ENCODE measurements around the gene CRABP1. TPM values are rescaled to one million over a fixed set of nuclear protein-coding genes. Genes with fewer than 3 reads are reported as not detected.

Gene CRABP1
- total RNA-seq, 2 experiments from 2014 or later: 0.36 TPM; not detected in 1

DNA sequence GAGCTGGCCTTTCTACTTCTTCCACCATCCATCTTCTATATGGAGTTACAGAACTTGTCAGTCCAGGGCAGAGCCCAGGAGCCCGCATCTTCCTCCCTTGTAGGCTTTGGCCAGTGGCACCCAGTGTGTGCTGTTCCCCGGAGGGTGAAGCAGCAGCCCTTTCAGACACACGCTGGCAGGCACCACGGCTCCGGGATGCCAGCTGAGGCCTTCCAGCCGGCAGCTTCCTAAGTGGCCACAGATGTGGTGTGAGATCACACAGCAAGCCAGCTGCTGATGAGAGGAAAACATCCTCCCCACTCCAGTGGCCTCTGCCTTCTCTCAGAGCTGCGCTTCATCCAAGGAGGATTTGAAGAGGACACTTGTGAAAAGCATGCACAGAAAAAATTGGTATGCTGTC lies 24.1 kb downstream of the CRABP1 start:
- Mint-ChIP-seq H3K27me3 (no peaks in the 10 kb centered on the region), H3K4me3 (no peak overlapping the region), H3K27ac (no peak overlapping the region), H3K9me3 (no peaks in the 10 kb centered on the region), H3K4me1 (ENCODE audit: low read depth) (no peaks in the 10 kb centered on the region), H3K36me3 (ENCODE audit: low read depth) (no peaks in the 10 kb centered on the region)
- ChIA-PET CTCF (no interaction called here), POLR2A (interaction anchor here (0.8 kb wide), 1 partner anchor 21 kb away, joined by 3 read pairs; no protein-coding TSS in a partner anchor)
- TF ChIP-seq, protein P1, sequence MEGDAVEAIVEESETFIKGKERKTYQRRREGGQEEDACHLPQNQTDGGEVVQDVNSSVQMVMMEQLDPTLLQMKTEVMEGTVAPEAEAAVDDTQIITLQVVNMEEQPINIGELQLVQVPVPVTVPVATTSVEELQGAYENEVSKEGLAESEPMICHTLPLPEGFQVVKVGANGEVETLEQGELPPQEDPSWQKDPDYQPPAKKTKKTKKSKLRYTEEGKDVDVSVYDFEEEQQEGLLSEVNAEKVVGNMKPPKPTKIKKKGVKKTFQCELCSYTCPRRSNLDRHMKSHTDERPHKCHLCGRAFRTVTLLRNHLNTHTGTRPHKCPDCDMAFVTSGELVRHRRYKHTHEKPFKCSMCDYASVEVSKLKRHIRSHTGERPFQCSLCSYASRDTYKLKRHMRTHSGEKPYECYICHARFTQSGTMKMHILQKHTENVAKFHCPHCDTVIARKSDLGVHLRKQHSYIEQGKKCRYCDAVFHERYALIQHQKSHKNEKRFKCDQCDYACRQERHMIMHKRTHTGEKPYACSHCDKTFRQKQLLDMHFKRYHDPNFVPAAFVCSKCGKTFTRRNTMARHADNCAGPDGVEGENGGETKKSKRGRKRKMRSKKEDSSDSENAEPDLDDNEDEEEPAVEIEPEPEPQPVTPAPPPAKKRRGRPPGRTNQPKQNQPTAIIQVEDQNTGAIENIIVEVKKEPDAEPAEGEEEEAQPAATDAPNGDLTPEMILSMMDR (IDR thresholded peaks at IDR 0.05): no peak
- ATAC-seq (no peak), DNase-seq (no peak)
- intact Hi-C loops (cut with micrococcal nuclease): no loop called here

DNA sequence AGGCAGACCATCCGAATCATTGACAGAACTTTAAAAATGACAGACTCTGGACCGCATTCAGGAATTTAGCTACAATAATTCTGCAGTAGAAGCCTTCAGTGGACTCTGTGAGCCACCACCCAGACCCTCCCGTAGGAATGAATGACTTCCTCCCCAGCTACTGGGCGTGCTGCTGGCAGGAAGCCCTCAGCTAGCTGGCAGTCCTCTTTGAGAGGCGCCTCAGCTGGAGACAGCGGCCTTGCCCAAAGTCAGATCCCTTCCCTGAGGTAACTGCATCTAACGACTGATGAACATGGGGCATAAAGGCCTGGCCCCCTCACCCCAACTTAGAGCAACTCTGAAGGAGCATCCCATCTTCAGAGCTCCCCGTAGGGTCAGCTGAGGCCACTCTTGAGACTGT lies 25.8 kb downstream of the CRABP1 start:
- ATAC-seq (no peak), DNase-seq (no peak)
- Mint-ChIP-seq H3K4me3 (no peak overlapping the region), H3K36me3 (ENCODE audit: low read depth) (no peaks in the 10 kb centered on the region), H3K27me3 (no peaks in the 10 kb centered on the region), H3K9me3 (no peaks in the 10 kb centered on the region), H3K4me1 (ENCODE audit: low read depth) (no peaks in the 10 kb centered on the region), H3K27ac (no peak overlapping the region)
- TF ChIP-seq, protein P1 (IDR thresholded peaks at IDR 0.05): no peak
- intact Hi-C loops (cut with micrococcal nuclease): no loop called here
- ChIA-PET POLR2A (interaction anchor here (1.6 kb wide), 1 partner anchor 20 kb away, joined by 3 read pairs; no protein-coding TSS in a partner anchor), CTCF (no interaction called here)

- ATAC-seq: no peak
- H3K4me3 Mint-ChIP-seq: no peak overlapping the region
- ChIA-PET POLR2A (interaction anchor here (1.6 kb wide), 1 partner anchor 20 kb away, joined by 3 read pairs; no protein-coding TSS in a partner anchor), CTCF (no interaction called here)
- H3K36me3 Mint-ChIP-seq (ENCODE audit: low read depth): no peaks in the 10 kb centered on the region
- TF ChIP-seq, protein P1 (IDR thresholded peaks at IDR 0.05): no peak
- no peaks in the 10 kb centered on the region for H3K9me3 Mint-ChIP-seq
- DNase-seq: no peak
- no peak overlapping the region for H3K27ac Mint-ChIP-seq
- H3K27me3 Mint-ChIP-seq: no peaks in the 10 kb centered on the region
- no peaks in the 10 kb centered on the region for H3K4me1 Mint-ChIP-seq (ENCODE audit: low read depth)
- intact Hi-C loops (cut with micrococcal nuclease): no loop called here
Measured at GRCh38 chr15:78366342-78366741, 26.2 kb downstream of the CRABP1 start.

DNA sequence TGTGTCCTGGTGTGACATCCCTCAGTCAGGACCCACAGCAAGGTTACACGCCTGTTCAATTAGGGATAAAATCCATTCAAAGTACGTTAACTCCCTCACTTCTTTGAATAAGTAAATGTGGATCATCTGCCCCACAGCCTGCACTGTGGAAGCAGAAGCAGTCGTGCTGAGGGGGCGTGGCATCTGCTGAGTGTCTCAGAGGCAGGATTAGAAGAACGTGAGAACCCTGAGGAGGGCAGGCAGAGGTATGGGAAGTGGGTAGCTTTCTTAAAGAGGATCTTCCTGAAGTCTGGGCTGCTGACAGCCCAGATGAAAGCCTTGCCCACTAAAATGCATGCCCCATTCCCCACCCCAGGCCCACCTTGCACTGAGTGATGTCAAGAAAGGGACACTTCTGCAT lies 28.5 kb downstream of the CRABP1 start:
- POLR2A ChIA-PET: no interaction called here
- no peaks in the 10 kb centered on the region for H3K27me3 Mint-ChIP-seq
- no peak overlapping the region for H3K27ac Mint-ChIP-seq
- H3K4me1 Mint-ChIP-seq (ENCODE audit: low read depth): no peaks in the 10 kb centered on the region
- no peaks in the 10 kb centered on the region for H3K9me3 Mint-ChIP-seq
- intact Hi-C loops (cut with micrococcal nuclease): no loop called here
- peak; percentile 12 for DNase-seq
- no peaks in the 10 kb centered on the region for H3K36me3 Mint-ChIP-seq (ENCODE audit: low read depth)
- CTCF ChIA-PET: no interaction called here
- no peak overlapping the region for H3K4me3 Mint-ChIP-seq
- ATAC-seq: no peak
- TF ChIP-seq, protein P1 (IDR thresholded peaks at IDR 0.05): no peak

- H3K36me3 Mint-ChIP-seq (ENCODE audit: low read depth): no peaks in the 10 kb centered on the region
- no peaks in the 10 kb centered on the region for H3K9me3 Mint-ChIP-seq
- POLR2A ChIA-PET: no interaction called here
- no peak for ATAC-seq
- intact Hi-C loops (cut with micrococcal nuclease): no loop called here
- H3K27me3 Mint-ChIP-seq: no peaks in the 10 kb centered on the region
- H3K4me3 Mint-ChIP-seq: no peak overlapping the region
- TF ChIP-seq, protein P1 (IDR thresholded peaks at IDR 0.05): no peak
- no peak overlapping the region for H3K27ac Mint-ChIP-seq
- no peaks in the 10 kb centered on the region for H3K4me1 Mint-ChIP-seq (ENCODE audit: low read depth)
- DNase-seq: no peak
- CTCF ChIA-PET: no interaction called here
Measured at GRCh38 chr15:78369161-78369560, 29.0 kb downstream of the CRABP1 start.
